ENCODE measurements around the gene NFATC3. TPM values are rescaled to one million over a fixed set of nuclear protein-coding genes. Genes with fewer than 3 reads are reported as not detected.

The NFATC3 gene
- total and polyA plus RNA-seq, 2 of the 8 experiments (the other 6 are each of a cell fraction or from before 2014, with no cell fraction given) = 17.6 to 34.5 TPM

DNA sequence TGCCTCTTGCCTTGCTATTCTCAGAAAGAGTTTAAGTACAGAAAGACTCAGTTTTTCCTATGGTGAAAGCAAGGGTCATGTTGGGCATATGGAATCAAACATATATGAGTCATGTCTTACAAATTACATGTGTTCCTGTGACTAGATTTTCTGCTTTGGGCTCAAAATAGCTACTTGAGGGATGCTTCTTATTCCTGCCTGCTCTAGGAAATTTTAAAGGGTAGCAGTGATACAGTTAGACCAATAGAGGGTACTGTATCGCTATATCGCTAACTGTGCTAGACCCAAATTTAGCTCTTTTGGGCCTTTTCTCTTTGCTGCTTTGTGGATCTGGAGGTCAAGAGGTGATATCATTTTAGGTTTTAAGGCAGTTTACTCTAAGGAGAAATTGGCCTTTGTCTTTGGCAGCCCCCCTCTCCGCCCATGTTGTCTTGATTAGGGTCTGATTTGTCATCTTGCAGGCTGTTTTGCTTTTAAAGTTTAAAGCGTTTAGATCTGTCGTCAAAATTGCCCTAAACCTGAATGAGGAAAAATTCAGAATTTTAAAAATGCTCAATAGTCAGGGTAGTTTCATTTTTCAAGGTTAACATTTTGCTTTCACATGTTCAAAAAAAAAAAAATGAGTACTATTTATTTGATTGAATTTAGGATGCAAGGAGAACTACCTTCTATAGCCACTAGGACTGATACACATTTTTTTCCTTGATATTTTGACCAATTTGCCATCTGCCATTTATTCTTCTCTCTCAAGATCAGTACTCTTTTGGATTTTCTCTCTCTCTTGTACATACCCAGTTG, 8.8 kb downstream of the NFATC3 start (continued):
- TF ChIP-seq, protein P1, sequence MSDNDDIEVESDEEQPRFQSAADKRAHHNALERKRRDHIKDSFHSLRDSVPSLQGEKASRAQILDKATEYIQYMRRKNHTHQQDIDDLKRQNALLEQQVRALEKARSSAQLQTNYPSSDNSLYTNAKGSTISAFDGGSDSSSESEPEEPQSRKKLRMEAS (IDR thresholded peaks at IDR 0.05) = no peak
- TF ChIP-seq E2F6 (IDR thresholded peaks at IDR 0.05) = no peak
- no peak for TF ChIP-seq SP2 (IDR thresholded peaks at IDR 0.05; ENCODE audit: low read length)
- no peak for TF ChIP-seq POLR2A (IDR thresholded peaks at IDR 0.05; ENCODE audit: control extremely low read depth in 1 of 2, low read depth in 2 of 2, low read length in 2 of 2)
- TF ChIP-seq JUND (IDR thresholded peaks at IDR 0.05; ENCODE audit: low read length) = no peak

All from H1 (cell line).